ENCODE measurements around the gene SLC44A1. TPM values are rescaled to one million over a fixed set of nuclear protein-coding genes. Genes with fewer than 3 reads are reported as not detected.

SLC44A1 gene
- total and polyA plus RNA-seq, 10 of the 15 experiments (the other 5 are each of a cell fraction or from before 2014, with no cell fraction given): 2.4 to 21.2 (median 12.4) TPM

DNA sequence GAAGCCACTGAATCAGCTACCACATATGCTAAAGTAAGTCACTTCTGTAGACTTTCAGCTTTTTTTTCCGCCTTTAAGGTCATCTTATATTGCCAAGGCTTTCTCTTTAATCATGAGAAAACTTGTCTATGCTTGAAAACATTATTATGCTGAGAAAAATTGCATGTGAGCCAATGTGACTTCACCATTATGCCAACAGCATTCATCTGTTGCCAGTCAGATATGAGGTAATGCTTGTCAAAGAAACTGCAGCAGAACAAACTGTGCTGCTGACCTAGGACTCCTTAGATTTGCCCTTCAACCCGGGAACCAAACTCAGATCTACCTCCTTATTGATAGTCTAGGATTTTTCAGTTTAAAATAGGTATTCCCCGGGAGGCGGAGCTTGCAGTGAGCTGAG is 34.3 kb downstream of the SLC44A1 start:
- Histone ChIP-seq H4K20me1 (ENCODE audit: control insufficient read depth, insufficient read depth) (no peaks in the 10 kb centered on the region), H3K27ac (ENCODE audit: control insufficient read depth, insufficient read depth) (no peak overlapping the region), H3K79me2 (ENCODE audit: control insufficient read depth, insufficient read depth, low read length) (no peaks in the 10 kb centered on the region), H3K36me3 (ENCODE audit: control insufficient read depth in 2 of 2, insufficient read depth in 2 of 2, low read length in 1 of 2) (no peaks in the 10 kb centered on the region), H2AFZ (ENCODE audit: control insufficient read depth, low read depth, low read length) (no peak overlapping the region), H3K4me3 (no peak overlapping the region), H3K9me3 (replicated peaks; ENCODE audit: control insufficient read depth, insufficient read depth, low read length) (no peaks in the 10 kb centered on the region), H3K9ac (ENCODE audit: control insufficient read depth, insufficient read depth, low read length) (no peak overlapping the region), H3K4me2 (ENCODE audit: control insufficient read depth, insufficient read depth) (no peak overlapping the region), H3K4me1 (ENCODE audit: control insufficient read depth, insufficient read depth, low read length) (no peaks in the 10 kb centered on the region), H3K27me3 (replicated peaks in 1 of 2; ENCODE audit: control insufficient read depth in 2 of 2, insufficient read depth in 2 of 2, low read length in 1 of 2) (no peaks in the 10 kb centered on the region)
- WGBS (ENCODE audit: insufficient coverage, insufficient replicate concordance, low lambda C conversion rate, missing lambda C conversion rate): 45% methylated on average over 4 of the region's 4 CpGs
- ChIA-PET CTCF (interaction anchor here (0.6 to 1.3 kb wide), 3 partner anchors 46 to 439 kb away, joined by 3 to 4 read pairs (median 3); no protein-coding TSS in a partner anchor), RAD21 (ENCODE audit: unreplicated experiment) (interaction anchor here (0.7 kb wide), 2 partner anchors 27 to 222 kb away, joined by 3 to 5 read pairs; no protein-coding TSS in a partner anchor), POLR2A (interaction anchor here (0.5 to 0.7 kb wide), 2 partner anchors 74 to 440 kb away, joined by 3 to 5 read pairs; no protein-coding TSS in a partner anchor), SMC1A (ENCODE audit: uncharacterized antibody, unreplicated experiment) (interaction anchor here (0.9 to 1.1 kb wide), 3 partner anchors 10 to 37 kb away, joined by 3 read pairs; no protein-coding TSS in a partner anchor)
- ATAC-seq: no peak
- BruUV-seq (replicated peaks): no TSS peak
- in situ Hi-C loops (cut with MboI): no loop called here
- FAIRE-seq: no peak
- TF ChIP-seq CBFB (IDR thresholded peaks at IDR 0.05; ENCODE audit: low read depth) (no peak), SIX5 (IDR thresholded peaks at IDR 0.05; ENCODE audit: low read depth, low read length, severe bottlenecking) (no peak), PML (IDR thresholded peaks at IDR 0.05; ENCODE audit: low read length) (no peak), TAF1 (IDR thresholded peaks at IDR 0.05; ENCODE audit: borderline replicate concordance, low read depth, low read length) (no peak), DPF2 (IDR thresholded peaks at IDR 0.05) (no peak), JUND (IDR thresholded peaks at IDR 0.05; ENCODE audit: low read depth, low read length) (no peak), IKZF1 (conservative IDR thresholded peaks at IDR 0.05) (no peak), SPI1 (IDR thresholded peaks at IDR 0.05; ENCODE audit: borderline replicate concordance, insufficient read depth, low read depth, low read length) (no peak), MEF2A (IDR thresholded peaks at IDR 0.05; ENCODE audit: insufficient read depth, low read depth, low read length) (no peak), ESRRA (IDR thresholded peaks at IDR 0.05; ENCODE audit: low read length) (no peak), RCOR1 (conservative IDR thresholded peaks at IDR 0.05; ENCODE audit: low read depth, low read length) (no peak), RBBP5 (conservative IDR thresholded peaks at IDR 0.05) (no peak)
- TF ChIP-seq, protein P1, sequence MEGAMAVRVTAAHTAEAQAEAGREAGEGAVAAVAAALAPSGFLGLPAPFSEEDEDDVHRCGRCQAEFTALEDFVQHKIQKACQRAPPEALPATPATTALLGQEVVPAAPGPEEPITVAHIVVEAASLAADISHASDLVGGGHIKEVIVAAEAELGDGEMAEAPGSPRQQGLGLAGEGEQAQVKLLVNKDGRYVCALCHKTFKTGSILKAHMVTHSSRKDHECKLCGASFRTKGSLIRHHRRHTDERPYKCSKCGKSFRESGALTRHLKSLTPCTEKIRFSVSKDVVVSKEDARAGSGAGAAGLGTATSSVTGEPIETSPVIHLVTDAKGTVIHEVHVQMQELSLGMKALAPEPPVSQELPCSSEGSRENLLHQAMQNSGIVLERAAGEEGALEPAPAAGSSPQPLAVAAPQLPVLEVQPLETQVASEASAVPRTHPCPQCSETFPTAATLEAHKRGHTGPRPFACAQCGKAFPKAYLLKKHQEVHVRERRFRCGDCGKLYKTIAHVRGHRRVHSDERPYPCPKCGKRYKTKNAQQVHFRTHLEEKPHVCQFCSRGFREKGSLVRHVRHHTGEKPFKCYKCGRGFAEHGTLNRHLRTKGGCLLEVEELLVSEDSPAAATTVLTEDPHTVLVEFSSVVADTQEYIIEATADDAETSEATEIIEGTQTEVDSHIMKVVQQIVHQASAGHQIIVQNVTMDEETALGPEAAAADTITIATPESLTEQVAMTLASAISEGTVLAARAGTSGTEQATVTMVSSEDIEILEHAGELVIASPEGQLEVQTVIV (IDR thresholded peaks at IDR 0.05; ENCODE audit: borderline replicate concordance, partially characterized antibody): no peak
- intact Hi-C loops (cut with micrococcal nuclease; ENCODE audit: unreplicated experiment): no loop called here
- no peak for DNase-seq (ENCODE audit: low read depth, low spot score)

Data from GM12878 (cell line).